ENCODE results near the gene LRRC31.

LRRC31 gene

GRCh38 chr3:169869484-169870220, at the start of gene LRRC31:
Gene LRRC31, minus strand, starts transcription at chr3:169869935. Its CDS starts 128 bp downstream, at chr3:169869807.
- no peaks in the 10 kb centered on the region for H3K36me3 Mint-ChIP-seq (ENCODE audit: low read depth)
- no peaks in the 10 kb centered on the region for H3K27me3 Mint-ChIP-seq
- no peaks in the 10 kb centered on the region for H3K9me3 Mint-ChIP-seq
- intact Hi-C loops (cut with micrococcal nuclease): loop anchor here (10.0 kb wide), 2 partner anchors 105 to 225 kb away; partner anchors contain the start of genes ACTRT3 and TERC
- H3K27ac Mint-ChIP-seq: no peak within 1 kb of the TSS
- no peak within 1 kb of the TSS for H3K4me3 Mint-ChIP-seq
- peaks cover 23% of the 10 kb centered on the region for H3K4me1 Mint-ChIP-seq (ENCODE audit: low read depth)

- H3K4me1 Mint-ChIP-seq (ENCODE audit: low read depth): no peaks in the 10 kb centered on the region
- intact Hi-C loops (cut with micrococcal nuclease): no loop called here
- no peaks in the 10 kb centered on the region for H3K9me3 Mint-ChIP-seq
- no peaks in the 10 kb centered on the region for H3K36me3 Mint-ChIP-seq (ENCODE audit: low read depth)
- H3K4me3 Mint-ChIP-seq: no peak overlapping the region
- no peaks in the 10 kb centered on the region for H3K27me3 Mint-ChIP-seq
- H3K27ac Mint-ChIP-seq: no peak overlapping the region
These were observed 44.6 kb upstream of the LRRC31 start for GRCh38 chr3:169914321-169914720.

- Mint-ChIP-seq H3K36me3 (ENCODE audit: low read depth) (no peaks in the 10 kb centered on the region), H3K27ac (no peak overlapping the region), H3K4me3 (no peak overlapping the region), H3K9me3 (no peaks in the 10 kb centered on the region), H3K4me1 (ENCODE audit: low read depth) (no peaks in the 10 kb centered on the region), H3K27me3 (no peaks in the 10 kb centered on the region)
- intact Hi-C loops (cut with micrococcal nuclease): no loop called here
These were observed 43.6 kb upstream of the LRRC31 start for GRCh38 chr3:169913323-169913722.

GRCh38 chr3:169911272-169911671, 41.5 kb upstream of the LRRC31 start, which contains the start of gene SAMD7:
Gene SAMD7, plus strand, starts transcription at chr3:169911572. Its CDS starts 7,927 bp downstream, at chr3:169919499.
- Mint-ChIP-seq H3K9me3 (no peaks in the 10 kb centered on the region), H3K27ac (no peak within 1 kb of the TSS), H3K27me3 (no peaks in the 10 kb centered on the region), H3K4me1 (ENCODE audit: low read depth) (no peaks in the 10 kb centered on the region), H3K4me3 (no peak within 1 kb of the TSS), H3K36me3 (ENCODE audit: low read depth) (no peaks in the 10 kb centered on the region)
- intact Hi-C loops (cut with micrococcal nuclease): no loop called here

- no peaks in the 10 kb centered on the region for H3K27me3 Mint-ChIP-seq
- no peaks in the 10 kb centered on the region for H3K4me1 Mint-ChIP-seq (ENCODE audit: low read depth)
- peaks cover 10% of the 10 kb centered on the region for H3K9me3 Mint-ChIP-seq
- intact Hi-C loops (cut with micrococcal nuclease): no loop called here
- H3K4me3 Mint-ChIP-seq: no peak overlapping the region
- H3K27ac Mint-ChIP-seq: no peak overlapping the region
- H3K36me3 Mint-ChIP-seq (ENCODE audit: low read depth): no peaks in the 10 kb centered on the region
These were observed 38.2 kb upstream of the LRRC31 start for GRCh38 chr3:169907944-169908343.

- no peaks in the 10 kb centered on the region for H3K36me3 Mint-ChIP-seq (ENCODE audit: low read depth)
- no peaks in the 10 kb centered on the region for H3K27me3 Mint-ChIP-seq
- peaks cover 14% of the 10 kb centered on the region for H3K9me3 Mint-ChIP-seq
- H3K4me1 Mint-ChIP-seq (ENCODE audit: low read depth): no peaks in the 10 kb centered on the region
- H3K4me3 Mint-ChIP-seq: no peak overlapping the region
- no peak overlapping the region for H3K27ac Mint-ChIP-seq
- intact Hi-C loops (cut with micrococcal nuclease): no loop called here
These were observed 37.7 kb upstream of the LRRC31 start for GRCh38 chr3:169907476-169907875.

GRCh38 chr3:169905404-169905803, 35.7 kb upstream of the LRRC31 start:
- no peaks in the 10 kb centered on the region for H3K36me3 Mint-ChIP-seq (ENCODE audit: low read depth)
- H3K9me3 Mint-ChIP-seq: peaks cover 28% of the 10 kb centered on the region
- no peaks in the 10 kb centered on the region for H3K4me1 Mint-ChIP-seq (ENCODE audit: low read depth)
- H3K4me3 Mint-ChIP-seq: no peak overlapping the region
- intact Hi-C loops (cut with micrococcal nuclease): no loop called here
- H3K27me3 Mint-ChIP-seq: no peaks in the 10 kb centered on the region
- no peak overlapping the region for H3K27ac Mint-ChIP-seq

GRCh38 chr3:169901453-169901852, 31.7 kb upstream of the LRRC31 start:
- H3K27ac Mint-ChIP-seq: no peak overlapping the region
- H3K36me3 Mint-ChIP-seq (ENCODE audit: low read depth): no peaks in the 10 kb centered on the region
- intact Hi-C loops (cut with micrococcal nuclease): no loop called here
- H3K9me3 Mint-ChIP-seq: peaks cover 43% of the 10 kb centered on the region
- no peak overlapping the region for H3K4me3 Mint-ChIP-seq
- H3K4me1 Mint-ChIP-seq (ENCODE audit: low read depth): no peaks in the 10 kb centered on the region
- no peaks in the 10 kb centered on the region for H3K27me3 Mint-ChIP-seq

GRCh38 chr3:169897284-169897683, 27.5 kb upstream of the LRRC31 start:
- no peaks in the 10 kb centered on the region for H3K4me1 Mint-ChIP-seq (ENCODE audit: low read depth)
- peaks cover 28% of the 10 kb centered on the region for H3K9me3 Mint-ChIP-seq

GRCh38 chr3:169895072-169895471, 25.3 kb upstream of the LRRC31 start:
- no peak overlapping the region for H3K4me3 Mint-ChIP-seq
- peaks cover 12% of the 10 kb centered on the region for H3K9me3 Mint-ChIP-seq
- no peak overlapping the region for H3K27ac Mint-ChIP-seq
- no peaks in the 10 kb centered on the region for H3K27me3 Mint-ChIP-seq
- intact Hi-C loops (cut with micrococcal nuclease): no loop called here
- no peaks in the 10 kb centered on the region for H3K36me3 Mint-ChIP-seq (ENCODE audit: low read depth)
- no peaks in the 10 kb centered on the region for H3K4me1 Mint-ChIP-seq (ENCODE audit: low read depth)

More at GRCh38 chr3:169897284-169897683, 27.5 kb upstream of the LRRC31 start:
- no peak overlapping the region for H3K4me3 Mint-ChIP-seq
- intact Hi-C loops (cut with micrococcal nuclease): no loop called here
- H3K36me3 Mint-ChIP-seq (ENCODE audit: low read depth): no peaks in the 10 kb centered on the region
- H3K27ac Mint-ChIP-seq: no peak overlapping the region
- no peaks in the 10 kb centered on the region for H3K27me3 Mint-ChIP-seq

- Mint-ChIP-seq H3K27ac (no peak overlapping the region), H3K4me3 (no peak overlapping the region), H3K9me3 (peaks cover 2% of the 10 kb centered on the region), H3K36me3 (ENCODE audit: low read depth) (no peaks in the 10 kb centered on the region), H3K27me3 (no peaks in the 10 kb centered on the region), H3K4me1 (ENCODE audit: low read depth) (no peaks in the 10 kb centered on the region)
- intact Hi-C loops (cut with micrococcal nuclease): no loop called here
These were observed 24.4 kb upstream of the LRRC31 start for GRCh38 chr3:169894110-169894509.

- no peaks in the 10 kb centered on the region for H3K27me3 Mint-ChIP-seq
- no peaks in the 10 kb centered on the region for H3K9me3 Mint-ChIP-seq
- intact Hi-C loops (cut with micrococcal nuclease): no loop called here
- no peaks in the 10 kb centered on the region for H3K4me1 Mint-ChIP-seq (ENCODE audit: low read depth)
- no peak overlapping the region for H3K27ac Mint-ChIP-seq
- H3K4me3 Mint-ChIP-seq: no peak overlapping the region
- H3K36me3 Mint-ChIP-seq (ENCODE audit: low read depth): no peaks in the 10 kb centered on the region
These were observed 22.2 kb upstream of the LRRC31 start for GRCh38 chr3:169891886-169892285.

- H3K9me3 Mint-ChIP-seq: no peaks in the 10 kb centered on the region
- no peak overlapping the region for H3K27ac Mint-ChIP-seq
- intact Hi-C loops (cut with micrococcal nuclease): no loop called here
- no peaks in the 10 kb centered on the region for H3K4me1 Mint-ChIP-seq (ENCODE audit: low read depth)
- peaks cover 1% of the 10 kb centered on the region for H3K27me3 Mint-ChIP-seq
- no peak overlapping the region for H3K4me3 Mint-ChIP-seq
- no peaks in the 10 kb centered on the region for H3K36me3 Mint-ChIP-seq (ENCODE audit: low read depth)
These were observed 16.9 kb upstream of the LRRC31 start for GRCh38 chr3:169886671-169887070.

- no peak overlapping the region for H3K4me3 Mint-ChIP-seq
- no peaks in the 10 kb centered on the region for H3K36me3 Mint-ChIP-seq (ENCODE audit: low read depth)
- peaks cover 4% of the 10 kb centered on the region for H3K4me1 Mint-ChIP-seq (ENCODE audit: low read depth)
- no peak overlapping the region for H3K27ac Mint-ChIP-seq
- intact Hi-C loops (cut with micrococcal nuclease): no loop called here
- no peaks in the 10 kb centered on the region for H3K9me3 Mint-ChIP-seq
- peaks cover 1% of the 10 kb centered on the region for H3K27me3 Mint-ChIP-seq
These were observed 11.0 kb upstream of the LRRC31 start for GRCh38 chr3:169880576-169881250.

Measured in dendritic cell treated with granulocyte-macrophage colony-stimulating factor and Interleukin-4, amounts not matched to agents 40 ng/mL and 50 ng/mL, for 4 days (primary cell).